ENCODE data around the gene TECPR2.

- TF ChIP-seq CTCF (IDR thresholded peaks at IDR 0.05 in 8 of 11, conservative IDR thresholded peaks at IDR 0.05 in 3 of 11) (no peak), POLR2AphosphoS5 (IDR thresholded peaks at IDR 0.05) (no peak), POLR2A (IDR thresholded peaks at IDR 0.05) (no peak)
These were observed 177.0 kb downstream of the TECPR2 start for GRCh38 chr14:102539544-102540314.

Measured in spleen (tissue), 7 donors.